ENCODE data around the gene GIPC1. TPM values are rescaled to one million over a fixed set of nuclear protein-coding genes. Genes with fewer than 3 reads are reported as not detected.

The GIPC1 gene
- total and polyA plus RNA-seq, 9 of the 15 experiments (the other 6 are each of a cell fraction or from before 2014, with no cell fraction given), result 0.49 to 54.7 (median 24.8) TPM

DNA sequence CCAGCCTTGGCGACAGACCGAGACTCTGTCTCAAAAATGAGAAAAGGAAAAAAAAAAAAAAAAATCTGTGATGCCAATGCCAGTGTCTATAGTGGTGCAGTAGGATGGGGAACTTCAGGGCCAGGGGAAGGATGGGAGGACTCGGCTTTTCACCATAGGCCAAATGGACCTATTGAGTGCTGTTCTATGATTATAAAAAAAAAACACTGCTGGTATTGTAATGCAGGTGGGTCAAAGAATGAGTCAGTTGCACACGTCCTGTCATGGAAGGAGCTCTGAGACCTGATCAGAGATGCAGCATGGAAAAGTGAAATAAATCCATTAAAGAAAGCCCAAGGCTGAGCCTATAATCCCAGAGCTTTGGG lies 15.3 kb upstream of the GIPC1 start:
- Histone ChIP-seq H4K20me1 (replicated peaks; ENCODE audit: control insufficient read depth, insufficient read depth, low read length) (peaks cover 12% of the 10 kb centered on the region), H3K9me1 (ENCODE audit: control insufficient read depth, insufficient read depth, low read length) (no peaks in the 10 kb centered on the region), H3K4me3 (no peak overlapping the region), H3K79me2 (ENCODE audit: control insufficient read depth, insufficient read depth, low read length) (peaks cover 22% of the 10 kb centered on the region), H3K9ac (ENCODE audit: insufficient read depth in 1 of 2, low read depth in 2 of 2, low read length in 2 of 2) (no peak overlapping the region), H3K27ac (ENCODE audit: extremely low read depth, low read depth, low read length) (peak overlapping the region; percentile 3; the same call in 1 of the 3 replicates), H3K4me1 (replicated peaks in 1 of 2; ENCODE audit: control insufficient read depth in 2 of 2, insufficient read depth in 2 of 2, low read length in 2 of 2) (peaks cover 41 to 60% of the 10 kb centered on the region in 2 experiments), H2AFZ (ENCODE audit: low read depth, low read length) (no peak overlapping the region), H3K27me3 (ENCODE audit: control insufficient read depth in 2 of 2, insufficient read depth in 2 of 2, low read length in 2 of 2) (no peaks in the 10 kb centered on the region), H3K9me3 (replicated peaks; ENCODE audit: control insufficient read depth, insufficient read depth, low read depth, low read length) (no peaks in the 10 kb centered on the region), H3K4me2 (ENCODE audit: insufficient read depth, low read length) (no peak overlapping the region), H3K36me3 (ENCODE audit: control insufficient read depth, insufficient read depth, low read length) (peaks cover 26% of the 10 kb centered on the region)
- no peak for ATAC-seq
- ChIA-PET POLR2A (interaction anchor here (0.6 to 2.1 kb wide), 3 partner anchors 10 to 1444 kb away, joined by 3 to 5 read pairs (median 4); partner anchors contain the start of gene GIPC1), CTCF (ENCODE audit: low intra/inter-chr PET ratio) (interaction anchor here (0.5 to 0.6 kb wide), 2 partner anchors 265 to 656 kb away, joined by 4 to 5 read pairs; no protein-coding TSS in a partner anchor)
- no TSS peak for BruUV-seq (replicated peaks)
- DNase-seq (ENCODE audit: extremely low read depth in 1 of 4, low spot score in 3 of 4), result no peak
- intact Hi-C loops (cut with micrococcal nuclease), result no loop called here
- in situ Hi-C loops (cut with MboI), result no loop called here
- 54% methylated on average over 4 of the region's 4 CpGs for WGBS (ENCODE audit: insufficient coverage, low coverage, missing lambda C conversion rate)
- no peak for FAIRE-seq
- TF ChIP-seq PTRF (tag; IDR thresholded peaks at IDR 0.05), result 0 out of 2 replicates have a peak, but pooled peaks have one; percentile 26
- TF ChIP-seq, protein P1, sequence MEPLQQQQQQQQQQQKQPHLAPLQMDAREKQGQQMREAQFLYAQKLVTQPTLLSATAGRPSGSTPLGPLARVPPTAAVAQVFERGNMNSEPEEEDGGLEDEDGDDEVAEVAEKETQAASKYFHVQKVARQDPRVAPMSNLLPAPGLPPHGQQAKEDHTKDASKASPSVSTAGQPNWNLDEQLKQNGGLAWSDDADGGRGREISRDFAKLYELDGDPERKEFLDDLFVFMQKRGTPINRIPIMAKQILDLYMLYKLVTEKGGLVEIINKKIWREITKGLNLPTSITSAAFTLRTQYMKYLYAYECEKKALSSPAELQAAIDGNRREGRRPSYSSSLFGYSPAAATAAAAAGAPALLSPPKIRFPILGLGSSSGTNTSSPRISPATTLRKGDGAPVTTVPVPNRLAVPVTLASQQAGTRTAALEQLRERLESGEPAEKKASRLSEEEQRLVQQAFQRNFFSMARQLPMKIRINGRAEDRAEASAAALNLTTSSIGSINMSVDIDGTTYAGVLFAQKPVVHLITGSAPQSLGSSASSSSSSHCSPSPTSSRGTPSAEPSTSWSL (CRISPR knock-in tag; IDR thresholded peaks at IDR 0.05; ENCODE audit: borderline replicate concordance), result no peak
- no peak for TF ChIP-seq CEBPG (CRISPR knock-in tag; IDR thresholded peaks at IDR 0.05)
- 0 out of 4 replicates have a peak, but pooled peaks of 1 of the 2 experiments have one; percentile 3 for TF ChIP-seq CEBPG (tag; conservative IDR thresholded peaks at IDR 0.05 in 1 of 2, IDR thresholded peaks at IDR 0.05 in 1 of 2)
- TF ChIP-seq SP1 (CRISPR knock-in tag; IDR thresholded peaks at IDR 0.05), result no peak; the same call in 1 of the 2 replicates
- TF ChIP-seq RBFOX2 (IDR thresholded peaks at IDR 0.05; ENCODE audit: low read depth, low read length), result 0 out of 2 replicates have a peak, but pooled peaks have one; percentile 6

Data from K562 (cell line).